ENCODE data around the gene BIN1. TPM values are rescaled to one million over a fixed set of nuclear protein-coding genes. Genes with fewer than 3 reads are reported as not detected.

The BIN1 gene
- total RNA-seq, 1 experiment from 2014 or later: 58.6 TPM

GRCh38 chr2:127140538-127140937 is 33.6 kb upstream of the BIN1 start:
- H3K4me3 ChIP-seq (ENCODE audit: low read depth in 2 of 2, low read length in 2 of 2): no peak overlapping the region
- intact Hi-C loops (cut with micrococcal nuclease; ENCODE audit: unreplicated experiment): no loop called here
- H3K4me1 ChIP-seq (ENCODE audit: control insufficient read depth, insufficient read depth, low read length): no peaks in the 10 kb centered on the region
- POLR2A ChIA-PET: no interaction called here
- no TSS peak for BruUV-seq (replicated peaks)
- ATAC-seq (no peak), DNase-seq (ENCODE audit: low read depth, low spot score) (no peak)
- TF ChIP-seq CTCF (IDR thresholded peaks at IDR 0.05) (no peak), TCF7L2 (IDR thresholded peaks at IDR 0.05; ENCODE audit: low read depth, low read length) (no peak), POLR2AphosphoS5 (IDR thresholded peaks at IDR 0.05; ENCODE audit: low read depth, low read length) (no peak), REST (IDR thresholded peaks at IDR 0.05; ENCODE audit: insufficient read depth in 1 of 2, low read depth in 2 of 2, low read length in 1 of 2) (no peak), SIN3A (IDR thresholded peaks at IDR 0.05; ENCODE audit: borderline replicate concordance, insufficient read depth, low read depth, low read length) (no peak)
- no peaks in the 10 kb centered on the region for H3K27me3 ChIP-seq (ENCODE audit: control insufficient read depth, insufficient read depth, low read length)
- H3K9me3 ChIP-seq (ENCODE audit: control insufficient read depth, insufficient read depth, low read depth, low read length): no peaks in the 10 kb centered on the region
- in situ Hi-C loops (cut with HindIII; ENCODE audit: low pct_unique_long_range_greater_than_20kb, low sequenced_read_pairs): no loop called here
- H3K36me3 ChIP-seq (ENCODE audit: control insufficient read depth, insufficient read depth, low read length): no peaks in the 10 kb centered on the region
- H3K27ac ChIP-seq (ENCODE audit: low read length): no peak overlapping the region
- CTCF ChIA-PET: no interaction called here

- no TSS peak for BruUV-seq (replicated peaks)
- H3K36me3 ChIP-seq (ENCODE audit: control insufficient read depth, insufficient read depth, low read length): no peaks in the 10 kb centered on the region
- no peak for ATAC-seq
- no peaks in the 10 kb centered on the region for H3K27me3 ChIP-seq (ENCODE audit: control insufficient read depth, insufficient read depth, low read length)
- no peak for DNase-seq (ENCODE audit: low read depth, low spot score)
- ChIA-PET CTCF (no interaction called here), POLR2A (interaction anchor here (0.7 kb wide), 1 partner anchor 571 kb away, joined by 4 read pairs; no protein-coding TSS in a partner anchor)
- no peaks in the 10 kb centered on the region for H3K4me1 ChIP-seq (ENCODE audit: control insufficient read depth, insufficient read depth, low read length)
- no peaks in the 10 kb centered on the region for H3K9me3 ChIP-seq (ENCODE audit: control insufficient read depth, insufficient read depth, low read depth, low read length)
- no peak for TF ChIP-seq CTCF (IDR thresholded peaks at IDR 0.05)
- no peak for TF ChIP-seq REST (IDR thresholded peaks at IDR 0.05; ENCODE audit: insufficient read depth in 1 of 2, low read depth in 2 of 2, low read length in 1 of 2)
- no peak for TF ChIP-seq TCF7L2 (IDR thresholded peaks at IDR 0.05; ENCODE audit: low read depth, low read length)
- no peak for TF ChIP-seq SIN3A (IDR thresholded peaks at IDR 0.05; ENCODE audit: borderline replicate concordance, insufficient read depth, low read depth, low read length)
- no peak for TF ChIP-seq POLR2AphosphoS5 (IDR thresholded peaks at IDR 0.05; ENCODE audit: low read depth, low read length)
- in situ Hi-C loops (cut with HindIII; ENCODE audit: low pct_unique_long_range_greater_than_20kb, low sequenced_read_pairs) (no loop called here), intact Hi-C loops (cut with micrococcal nuclease; ENCODE audit: unreplicated experiment) (no loop called here)
- no peak overlapping the region for H3K4me3 ChIP-seq (ENCODE audit: low read depth in 2 of 2, low read length in 2 of 2)
- H3K27ac ChIP-seq (ENCODE audit: low read length): no peak overlapping the region
These were observed 32.8 kb upstream of the BIN1 start for GRCh38 chr2:127139766-127140165.

All from Panc1 (cell line).